ENCODE data around the gene SLC39A2. TPM values are rescaled to one million over a fixed set of nuclear protein-coding genes. Genes with fewer than 3 reads are reported as not detected.
A peak's percentile ranks its signal among the peaks of the same experiment; 100 is the strongest.

Gene SLC39A2
- total and polyA plus RNA-seq, 2 donors (not counting 3 experiments of a cell fraction or from before 2014, with no cell fraction given): 0.06 TPM; not detected in 1

- Histone ChIP-seq H3K4me2 (ENCODE audit: insufficient read depth, low read length) (no peak overlapping the region), H2AFZ (ENCODE audit: low read depth, low read length) (peak overlapping the region; percentile 16), H3K27me3 (ENCODE audit: control insufficient read depth in 2 of 2, insufficient read depth in 2 of 2, low read length in 2 of 2) (peaks cover 13 to 15% of the 10 kb centered on the region in 2 experiments), H3K36me3 (ENCODE audit: control insufficient read depth in 2 of 2, extremely low read depth in 1 of 2, insufficient read depth in 2 of 2, low read length in 2 of 2) (no peaks in the 10 kb centered on the region), H3K9ac (replicated peaks; ENCODE audit: extremely low read depth, insufficient read depth, low read length) (no peak overlapping the region), H3K27ac (ENCODE audit: insufficient read depth, low read depth, low read length) (no peak overlapping the region), H3K4me3 (replicated peaks in 1 of 3; ENCODE audit: insufficient read depth in 1 of 3, low read depth in 1 of 3, low read length in 3 of 3) (no peak overlapping the region), H4K20me1 (replicated peaks; ENCODE audit: control insufficient read depth, extremely low read depth, insufficient read depth, low read length) (no peaks in the 10 kb centered on the region), H3K79me2 (ENCODE audit: control insufficient read depth, insufficient read depth, low read length) (no peaks in the 10 kb centered on the region), H3K9me1 (replicated peaks; ENCODE audit: control insufficient read depth, extremely low read depth, insufficient read depth, low read length) (no peaks in the 10 kb centered on the region), H3K4me1 (ENCODE audit: control insufficient read depth, extremely low read depth, insufficient read depth, low read length) (peaks cover 4% of the 10 kb centered on the region), H3K9me3 (replicated peaks; ENCODE audit: control insufficient read depth, insufficient read depth, low read length) (no peaks in the 10 kb centered on the region)
- intact Hi-C loops (cut with micrococcal nuclease) (no loop called here), dilution Hi-C loops (cut with MboI; ENCODE audit: extremely low pct_ligation_motif_present, low sequenced_read_pairs) (no loop called here)
- FAIRE-seq (no peak), DNase-seq (ENCODE audit: low read depth, low spot score) (peak; percentile 47)
- no peak for TF ChIP-seq CTCF (IDR thresholded peaks at IDR 0.05; ENCODE audit: extremely low read depth in 1 of 2, insufficient read depth in 1 of 2, low read depth in 1 of 2, low read length in 2 of 2)
- TF ChIP-seq EZH2 (IDR thresholded peaks at IDR 0.05; ENCODE audit: borderline replicate concordance, low read depth, low read length, severe bottlenecking): no peak
- TF ChIP-seq JUN (IDR thresholded peaks at IDR 0.05; ENCODE audit: borderline replicate concordance, insufficient read depth, insufficient read length, low read depth): no peak
- ChIA-PET POLR2A (no interaction called here), CTCF (interaction anchor here (1.4 to 7.0 kb wide), 4 partner anchors 23 to 180 kb away, joined by 3 to 214 read pairs (median 18); no protein-coding TSS in a partner anchor)
- BruUV-seq (replicated peaks): no TSS peak
Observed at GRCh38 chr14:21038441-21039422, 39.6 kb downstream of the SLC39A2 start.
